GM18858 (cell line): ENCODE data around the gene TNFRSF13B.
"Not testable (repeated sequence)": the region's sequence is repeated elsewhere in the genome, so short reads cannot be mapped to it uniquely, and the experiment has no call there.

Source experiments
- ATAC-seq: cut with Tn5 transposase; IDR thresholded peaks from one replicate; pipeline ENCODE4 v1.9.1; 2021; ENCODE audit not compliant: unreplicated experiment

Gene TNFRSF13B

GRCh38 chr17:16962804-16963203 is 9.1 kb downstream of the TNFRSF13B start:
- ATAC-seq = no peak

- ATAC-seq = no peak
These were observed 10.1 kb downstream of the TNFRSF13B start for GRCh38 chr17:16961792-16962191.

DNA sequence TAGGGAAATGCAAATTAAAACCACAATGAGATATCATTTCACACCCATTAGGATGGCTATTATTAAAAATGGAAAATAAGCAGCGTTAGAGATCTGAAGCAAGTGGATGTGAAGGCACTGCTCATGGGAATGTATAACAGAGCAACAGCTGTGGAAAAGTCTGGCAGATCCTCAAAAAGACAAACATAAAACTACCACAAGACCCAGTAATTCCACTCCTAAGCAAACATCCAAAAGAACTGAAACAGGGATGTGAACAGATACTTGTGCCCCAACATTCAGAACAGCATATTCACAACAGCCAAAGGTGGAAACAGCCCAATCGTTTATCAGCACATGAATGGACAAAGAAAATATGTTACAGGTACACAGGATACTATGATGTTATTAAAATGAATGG is 10.9 kb downstream of the TNFRSF13B start:
- not testable (repeated sequence) for ATAC-seq

DNA sequence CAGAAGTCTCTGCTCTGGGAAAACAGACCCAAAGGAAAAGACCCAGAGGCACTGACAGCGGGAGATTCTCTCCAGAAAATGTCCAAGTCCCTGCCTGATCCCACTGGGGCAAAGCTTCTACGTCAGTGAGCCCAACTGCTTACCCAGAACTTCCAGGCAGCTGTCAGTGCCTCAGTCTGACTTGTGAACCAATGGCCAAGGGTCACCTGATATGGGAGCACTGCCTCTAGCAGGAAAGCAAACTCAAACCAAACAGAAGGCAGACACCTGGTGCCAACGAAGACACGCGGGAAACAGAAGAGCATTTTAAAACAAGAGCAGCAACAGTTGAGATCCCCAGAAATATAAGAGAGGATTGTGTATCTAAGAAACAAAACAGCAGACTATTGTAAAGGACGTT is 16.9 kb downstream of the TNFRSF13B start:
- ATAC-seq = not testable (repeated sequence)

GRCh38 chr17:16954521-16954920 is 17.4 kb downstream of the TNFRSF13B start:
- no peak for ATAC-seq

DNA sequence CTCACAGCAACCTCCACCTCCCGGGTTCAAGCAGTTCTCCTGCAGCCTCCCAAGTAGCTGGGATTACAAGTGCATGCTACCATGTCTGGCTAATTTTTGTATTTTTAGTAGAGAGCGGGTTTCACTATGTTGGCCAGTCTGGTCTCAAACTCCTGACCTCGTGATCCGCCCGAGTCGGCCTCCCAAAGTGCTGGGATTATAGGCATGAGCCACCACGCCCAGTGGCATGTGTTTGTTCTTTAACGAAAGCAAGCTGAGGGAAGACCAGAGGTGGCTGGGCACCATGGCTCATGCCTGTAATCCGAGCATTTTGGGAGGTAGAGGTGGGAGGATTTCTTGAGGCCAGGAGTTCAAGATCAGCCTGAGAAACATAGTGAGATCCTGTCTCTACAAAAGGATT is 18.1 kb downstream of the TNFRSF13B start:
- no peak for ATAC-seq

DNA sequence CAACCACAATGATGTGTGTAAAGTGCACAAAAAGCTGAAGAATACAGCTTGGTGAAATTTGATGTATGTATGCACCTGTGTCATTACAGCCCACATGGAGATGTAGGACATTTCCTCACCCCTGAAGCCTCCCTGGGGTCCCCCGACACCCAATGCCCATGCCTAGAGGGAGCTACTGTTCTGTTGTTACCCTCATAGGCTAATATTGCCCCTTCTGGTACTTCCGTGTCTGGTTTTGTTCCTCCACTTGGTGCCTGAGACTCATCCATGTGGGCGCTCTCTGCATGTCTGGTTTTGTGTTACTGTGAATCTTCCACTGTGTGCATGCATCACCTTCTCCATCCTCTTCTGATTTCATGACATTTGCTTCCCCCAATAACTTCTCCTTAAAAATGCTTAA is 18.6 kb downstream of the TNFRSF13B start:
- no peak for ATAC-seq

DNA sequence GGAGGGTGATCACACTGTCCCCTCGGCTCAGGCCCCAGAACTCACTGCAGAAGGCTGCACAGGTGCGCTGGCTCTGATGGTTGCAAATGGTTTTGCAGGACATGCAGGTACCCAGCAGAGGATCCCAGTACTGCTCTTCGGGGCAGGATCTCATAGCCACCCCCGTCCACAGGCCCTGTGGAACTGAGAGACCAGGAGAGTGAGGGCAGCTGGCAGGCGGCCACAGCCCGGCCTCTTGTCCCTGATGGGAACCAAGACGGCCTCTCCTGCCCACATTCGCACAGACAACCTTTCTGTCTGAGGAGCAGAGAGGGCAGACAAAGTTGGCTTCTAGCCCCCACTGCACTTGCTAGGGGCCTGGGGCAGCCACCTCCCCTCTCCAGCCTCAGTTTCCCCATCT is 19.5 kb downstream of the TNFRSF13B start:
- no peak for ATAC-seq

GRCh38 chr17:16950488-16950887 is 21.4 kb downstream of the TNFRSF13B start:
- no peak for ATAC-seq

DNA sequence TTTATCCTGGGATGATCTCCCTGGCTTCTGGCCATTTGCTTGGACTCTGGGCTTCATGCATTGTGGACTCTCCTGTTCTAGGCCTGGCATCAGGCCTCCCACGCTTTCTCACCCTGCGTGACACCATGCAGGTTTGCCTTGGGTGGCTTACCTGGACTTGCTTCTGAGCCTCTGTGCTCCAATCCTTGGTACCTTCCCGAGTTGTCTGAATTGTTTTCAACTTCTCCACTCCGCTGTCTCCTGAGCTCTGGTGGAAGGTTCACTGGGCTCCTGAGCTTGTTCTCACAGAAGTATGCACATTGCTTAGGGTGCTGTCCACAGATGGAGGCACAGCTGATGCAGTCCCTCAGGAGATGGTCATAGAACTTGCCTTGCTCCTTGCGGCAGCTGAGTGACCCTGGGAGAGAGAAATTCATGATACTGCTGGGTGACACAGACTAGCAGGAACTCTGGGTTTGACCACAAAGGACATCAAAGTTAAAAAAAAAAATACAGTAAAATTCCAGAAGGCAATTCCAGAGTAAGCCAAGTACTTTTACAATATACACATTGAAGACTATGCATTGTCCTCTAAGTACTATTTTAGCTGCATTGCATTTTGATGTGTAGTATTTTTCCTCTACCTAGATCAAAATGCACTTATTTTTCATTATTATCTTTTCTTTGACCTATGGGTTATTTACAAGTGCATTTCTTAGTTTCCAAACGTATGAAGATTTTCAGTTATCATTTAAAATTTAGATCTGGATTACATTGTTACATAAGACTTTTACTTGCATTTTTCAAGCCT is 23.1 kb downstream of the TNFRSF13B start:
- ATAC-seq = no peak

GRCh38 chr17:16947470-16947869 is 24.4 kb downstream of the TNFRSF13B start:
- no peak for ATAC-seq

GRCh38 chr17:16945663-16946218 is 26.2 kb downstream of the TNFRSF13B start:
- no peak for ATAC-seq

DNA sequence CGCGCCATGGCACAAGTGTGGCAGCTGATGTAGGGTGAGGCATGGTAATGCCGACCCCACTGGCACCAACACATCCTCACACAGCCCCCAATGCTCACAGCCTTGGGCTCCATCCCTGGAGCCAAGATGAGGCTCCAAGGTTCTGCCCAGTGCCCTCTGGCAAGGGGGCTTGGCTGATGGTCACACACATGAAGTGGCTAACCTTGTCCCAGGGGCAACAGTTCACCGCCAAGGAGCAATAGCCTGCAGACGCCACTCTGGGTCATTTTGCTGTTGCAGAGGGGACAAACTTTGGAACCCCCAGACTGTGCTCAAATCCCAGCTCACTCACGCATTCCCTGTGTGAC is 26.8 kb downstream of the TNFRSF13B start:
- ATAC-seq = no peak

DNA sequence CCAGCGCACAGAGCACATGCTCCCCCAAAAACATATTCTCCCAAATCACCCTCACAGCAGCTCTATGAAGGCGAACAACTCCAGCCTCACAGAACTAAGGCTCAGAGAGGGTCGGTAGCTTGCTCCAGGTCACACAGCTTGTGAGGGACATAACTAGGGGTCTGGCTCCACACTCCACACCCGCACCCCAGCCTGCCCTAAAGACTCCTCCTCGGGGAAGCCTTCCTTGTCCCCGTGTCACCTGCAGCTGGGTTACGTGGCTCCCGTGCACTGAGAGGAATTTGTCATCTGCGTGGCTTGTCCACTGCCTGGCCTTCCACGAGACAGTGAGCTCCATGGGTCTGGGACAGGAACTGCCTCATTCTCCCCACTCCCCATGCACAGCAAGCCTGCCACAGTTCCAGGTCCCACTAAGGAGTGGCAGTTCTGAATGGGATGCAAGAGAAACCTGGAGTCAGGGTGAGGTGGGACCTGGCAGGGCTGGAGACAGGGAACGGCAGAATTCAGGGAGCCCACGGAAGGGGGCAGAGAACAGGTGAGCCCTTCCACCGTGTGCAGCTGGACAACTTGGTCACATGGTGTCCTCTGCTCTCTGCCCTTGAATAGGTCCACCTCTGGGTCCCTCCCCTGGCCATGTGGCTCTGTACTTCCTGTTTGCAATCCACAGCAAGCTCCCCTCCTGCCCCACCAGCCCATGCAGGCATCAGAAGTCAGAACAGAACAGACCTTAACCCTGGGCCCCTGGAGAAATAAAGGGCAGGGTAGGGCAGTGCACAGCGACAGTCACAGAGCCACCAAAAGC is 27.4 kb downstream of the TNFRSF13B start:
- ATAC-seq = no peak

- no peak for ATAC-seq
These were observed 28.2 kb downstream of the TNFRSF13B start for GRCh38 chr17:16943541-16944333.

- no peak for ATAC-seq
These were observed 28.9 kb downstream of the TNFRSF13B start for GRCh38 chr17:16943032-16943352.

DNA sequence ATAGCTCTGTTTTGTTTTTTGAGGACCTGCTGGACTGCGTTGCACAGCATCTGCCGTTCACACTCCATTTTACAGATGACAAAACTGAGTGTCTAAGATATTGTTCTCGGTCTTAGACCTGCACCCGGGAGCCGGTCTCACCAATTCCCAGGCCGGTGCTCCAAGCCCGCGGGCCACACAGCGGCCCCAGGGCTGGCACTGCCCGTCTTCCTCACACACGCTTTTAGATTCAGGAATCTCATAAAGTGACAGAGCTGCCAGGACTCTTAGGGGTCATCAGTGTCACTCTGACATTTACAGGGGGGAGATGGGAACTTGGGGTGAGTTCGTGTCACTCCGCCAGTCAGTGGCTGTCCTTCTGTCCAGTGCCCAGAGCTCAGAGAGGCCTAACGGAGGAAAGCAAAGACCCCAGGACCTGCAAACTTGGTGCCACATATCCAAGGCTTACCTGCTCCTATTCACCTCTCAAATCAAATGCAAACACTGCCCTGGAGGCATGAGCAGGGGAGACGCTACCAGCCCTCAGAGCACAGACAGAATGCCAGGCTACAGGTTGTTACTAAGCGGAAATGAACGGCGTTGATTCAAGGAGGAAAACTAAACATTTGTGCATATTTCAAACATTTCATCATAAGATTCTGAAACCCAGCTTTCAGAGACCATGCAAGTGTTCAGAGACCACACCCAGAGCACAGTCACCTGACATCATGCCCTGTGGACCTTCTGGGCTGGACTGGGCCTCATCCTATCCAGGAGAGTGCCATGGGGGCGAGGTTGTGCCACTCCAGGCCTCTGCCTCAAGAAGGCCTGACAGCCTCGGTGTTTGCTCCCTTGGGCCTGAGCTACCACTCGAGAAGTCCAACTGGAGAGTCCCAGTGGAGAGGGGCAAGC is 29.5 kb downstream of the TNFRSF13B start:
- no peak for ATAC-seq

DNA sequence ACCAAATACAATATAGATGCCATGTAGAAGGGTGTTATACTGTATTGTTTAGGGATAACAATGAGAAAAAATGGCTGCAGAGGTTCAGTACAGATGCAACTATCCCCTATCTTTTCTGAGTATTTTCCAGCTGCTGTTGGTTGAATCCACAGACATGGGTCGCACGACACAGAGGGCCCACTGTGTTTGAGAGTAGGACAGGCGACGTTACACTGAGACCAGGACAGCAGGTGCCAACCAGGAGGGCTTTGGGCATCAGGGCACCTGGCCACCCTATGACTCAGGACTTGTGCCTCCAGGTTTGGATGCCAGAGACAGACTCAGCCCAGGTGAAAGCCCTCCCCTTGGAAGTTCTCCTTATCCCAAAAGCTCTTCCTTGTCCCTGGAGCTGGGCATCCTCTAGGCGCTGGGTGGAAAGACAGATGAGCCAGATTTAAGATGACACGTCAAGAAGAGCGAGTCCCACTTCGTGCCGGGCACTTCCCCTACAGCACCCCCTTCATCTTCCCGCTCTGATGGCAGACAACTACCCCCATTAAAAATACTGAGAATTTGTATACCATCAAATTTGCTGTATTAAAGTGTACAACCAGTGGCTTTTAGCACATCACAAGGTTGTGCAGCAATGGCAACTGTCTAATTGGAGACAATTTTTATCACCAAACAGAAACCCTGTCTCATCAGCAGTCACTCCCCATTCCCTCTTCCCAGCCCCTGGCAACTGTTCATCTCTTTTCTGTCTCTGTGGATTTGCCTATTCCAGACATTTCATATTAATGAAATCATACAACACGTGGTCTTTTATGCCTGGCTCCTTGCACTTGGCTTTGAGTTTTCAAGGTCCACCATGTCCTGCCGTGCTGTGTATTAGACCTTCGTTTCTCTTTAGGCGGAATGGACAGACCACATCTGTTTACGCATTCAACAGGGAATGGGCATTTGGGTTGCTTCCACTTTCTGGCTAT is 30.6 kb downstream of the TNFRSF13B start:
- no peak for ATAC-seq

DNA sequence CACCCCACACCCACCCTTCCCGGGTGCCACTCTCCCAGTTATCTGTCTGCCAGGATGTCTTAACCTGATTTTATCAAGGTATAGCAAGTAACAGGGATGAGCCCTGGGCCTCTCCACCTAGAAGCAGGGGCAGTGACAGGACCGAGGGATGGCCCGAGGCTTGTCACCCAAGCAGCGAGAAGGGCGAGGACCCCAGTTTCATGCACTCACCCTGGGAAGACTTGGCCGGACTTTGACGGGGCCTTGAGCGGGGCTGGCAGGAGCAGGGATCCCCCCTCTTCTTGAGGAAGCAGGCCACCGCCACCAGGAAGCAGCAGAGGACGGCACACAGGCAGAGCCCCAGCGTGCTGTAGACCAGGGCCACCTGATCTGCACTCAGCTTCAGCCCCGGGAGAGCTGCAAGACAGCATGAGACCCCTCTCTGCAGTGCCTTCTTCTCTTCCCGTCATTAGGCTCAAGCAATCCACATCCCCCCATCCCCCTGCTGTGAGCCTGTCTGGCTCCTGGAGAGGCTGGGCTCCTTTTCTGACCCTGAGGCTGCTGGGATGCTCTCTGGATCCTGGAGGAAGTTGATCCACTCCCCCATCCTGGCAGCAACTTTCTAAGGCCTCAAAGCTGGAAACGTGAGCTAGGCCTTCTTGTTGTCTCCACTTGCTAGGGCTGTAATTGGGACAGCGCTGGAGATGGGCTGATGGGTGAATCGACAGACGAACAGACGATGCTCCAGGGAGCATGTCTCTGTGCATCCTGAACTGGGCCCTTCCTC is 31.6 kb downstream of the TNFRSF13B start:
- ATAC-seq = no peak
